Endometrial microvascular endothelial cells (primary cell): ENCODE results near the gene NDUFV3. TPM values are rescaled to one million over a fixed set of nuclear protein-coding genes. Genes with fewer than 3 reads are reported as not detected.
"Not testable (repeated sequence)": the region's sequence is repeated elsewhere in the genome, so short reads cannot be mapped to it uniquely, and the experiment has no call there.

Experiments
- in situ Hi-C: cut with HindIII; loops from 2 replicates; pipeline ENCODE4 v1.10.0; 2017; ENCODE audit warnings: low sequenced_read_pairs, low pct_unique_long_range_greater_than_20kb; ENCODE audit errors: inconsistent ontology term
- total RNA-seq: library from RNA; depleted of rRNA; stranded (reverse); fragments of >200 nt; gene quantifications from one replicate; pipeline ENCODE4 v1.2.3, GENCODE V29; 2015; ENCODE audit errors: inconsistent ontology term

Gene NDUFV3
- total RNA-seq, 1 donor from 2014 or later: 62.9 TPM

- in situ Hi-C loops: no loop called here
These were observed 13.9 kb upstream of the NDUFV3 start, which contains the start of gene WDR4 for GRCh38 chr21:42878993-42879787. Gene WDR4 (minus strand): TSS chr21:42879539. CDS start chr21:42879495, 44 bp downstream.

GRCh38 chr21:42880352-42880751 is 12.8 kb upstream of the NDUFV3 start:
- in situ Hi-C loops: no loop called here

GRCh38 chr21:42883921-42884320 is 9.2 kb upstream of the NDUFV3 start:
- in situ Hi-C loops: no loop called here

GRCh38 chr21:42887326-42887725 is 5.8 kb upstream of the NDUFV3 start:
- in situ Hi-C loops: no loop called here

GRCh38 chr21:42892582-42892930 is 553 bp upstream of the NDUFV3 start:
- in situ Hi-C loops: no loop called here

- in situ Hi-C loops: no loop called here
These were observed 7.3 kb downstream of the NDUFV3 start for GRCh38 chr21:42900446-42900845.

- in situ Hi-C loops: no loop called here
These were observed 10.7 kb downstream of the NDUFV3 start for GRCh38 chr21:42903817-42904216.

- in situ Hi-C loops: no loop called here
These were observed 12.1 kb downstream of the NDUFV3 start for GRCh38 chr21:42905195-42905594.

- in situ Hi-C loops: no loop called here
These were observed 13.1 kb downstream of the NDUFV3 start for GRCh38 chr21:42906233-42906632.

GRCh38 chr21:42908484-42908883 is 15.4 kb downstream of the NDUFV3 start:
- in situ Hi-C loops: not testable (repeated sequence)

- in situ Hi-C loops: not testable (repeated sequence)
These were observed 18.8 kb downstream of the NDUFV3 start for GRCh38 chr21:42911920-42912319.

GRCh38 chr21:42913476-42913875 is 20.4 kb downstream of the NDUFV3 start:
- in situ Hi-C loops: no loop called here

- in situ Hi-C loops: no loop called here
These were observed 25.2 kb downstream of the NDUFV3 start for GRCh38 chr21:42918291-42918690.

- in situ Hi-C loops: no loop called here
These were observed 28.8 kb downstream of the NDUFV3 start for GRCh38 chr21:42921927-42922326.

GRCh38 chr21:42922918-42923317 is 29.8 kb downstream of the NDUFV3 start:
- in situ Hi-C loops: no loop called here

GRCh38 chr21:42923553-42924432 is 30.7 kb downstream of the NDUFV3 start:
- in situ Hi-C loops: no loop called here

GRCh38 chr21:42924433-42924751 is 31.3 kb downstream of the NDUFV3 start:
- in situ Hi-C loops: no loop called here

- in situ Hi-C loops: no loop called here
These were observed 32.2 kb downstream of the NDUFV3 start, which contains the start of gene ERVH48-1 for GRCh38 chr21:42925114-42925926. Gene ERVH48-1 (minus strand): TSS chr21:42925630. CDS start chr21:42919006, 6,624 bp downstream.
